Fibroblast of skin of left biceps (primary cell): ENCODE results near the gene CPO.
A peak's percentile ranks its signal among the peaks of the same experiment; 100 is the strongest.
"Not testable (repeated sequence)": the region's sequence is repeated elsewhere in the genome, so short reads cannot be mapped to it uniquely, and the experiment has no call there.

Source experiments
- DNase-seq, 2 experiments: peaks; one replicate each; pipeline ENCODE4 v3.0.0-alpha.2; 2013; ENCODE audit warnings: low read depth in 2 of 2

The CPO gene, protein sequence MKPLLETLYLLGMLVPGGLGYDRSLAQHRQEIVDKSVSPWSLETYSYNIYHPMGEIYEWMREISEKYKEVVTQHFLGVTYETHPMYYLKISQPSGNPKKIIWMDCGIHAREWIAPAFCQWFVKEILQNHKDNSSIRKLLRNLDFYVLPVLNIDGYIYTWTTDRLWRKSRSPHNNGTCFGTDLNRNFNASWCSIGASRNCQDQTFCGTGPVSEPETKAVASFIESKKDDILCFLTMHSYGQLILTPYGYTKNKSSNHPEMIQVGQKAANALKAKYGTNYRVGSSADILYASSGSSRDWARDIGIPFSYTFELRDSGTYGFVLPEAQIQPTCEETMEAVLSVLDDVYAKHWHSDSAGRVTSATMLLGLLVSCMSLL

DNA sequence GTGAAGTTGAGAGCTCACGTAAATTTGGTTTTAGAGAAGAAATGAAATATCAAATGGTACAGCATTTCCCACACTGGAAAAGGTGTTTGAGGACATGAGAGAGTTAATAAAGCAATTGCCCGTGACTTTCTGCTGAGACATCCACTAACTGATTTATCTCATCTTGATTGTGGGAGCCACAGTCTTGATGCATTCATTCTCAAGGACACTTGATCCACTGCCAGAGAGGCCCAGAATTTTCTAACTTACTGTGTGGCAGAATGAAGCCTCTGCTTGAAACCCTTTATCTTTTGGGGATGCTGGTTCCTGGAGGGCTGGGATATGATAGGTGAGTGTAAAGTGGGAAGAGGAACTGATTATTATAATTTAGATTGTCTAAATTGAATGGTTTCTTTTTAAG lies at the start of gene CPO:
CPO (plus strand) TSS at position 179 of the 400 bp plus-strand sequence; CDS start at position 261, 82 bp downstream.
- no peak for DNase-seq

DNA sequence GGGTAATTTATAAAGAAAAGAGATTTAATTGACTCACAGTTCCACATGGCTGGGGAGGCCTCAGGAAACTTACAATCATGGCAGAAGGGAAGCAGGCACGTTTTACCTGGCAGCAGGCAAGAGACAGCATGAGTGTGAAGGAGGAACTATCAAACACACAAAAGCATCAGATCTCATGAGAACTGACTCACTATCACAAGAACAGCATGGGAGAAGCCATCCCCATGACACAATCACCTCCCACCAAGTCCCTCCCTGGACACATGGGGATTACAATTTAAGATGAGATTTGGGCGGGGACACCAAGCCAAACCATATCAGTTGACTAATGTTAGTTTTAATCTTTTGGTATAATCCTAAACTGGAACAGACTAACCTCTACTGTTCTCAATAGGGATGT lies 49.1 kb upstream of the CPO start:
- no peak for DNase-seq

DNA sequence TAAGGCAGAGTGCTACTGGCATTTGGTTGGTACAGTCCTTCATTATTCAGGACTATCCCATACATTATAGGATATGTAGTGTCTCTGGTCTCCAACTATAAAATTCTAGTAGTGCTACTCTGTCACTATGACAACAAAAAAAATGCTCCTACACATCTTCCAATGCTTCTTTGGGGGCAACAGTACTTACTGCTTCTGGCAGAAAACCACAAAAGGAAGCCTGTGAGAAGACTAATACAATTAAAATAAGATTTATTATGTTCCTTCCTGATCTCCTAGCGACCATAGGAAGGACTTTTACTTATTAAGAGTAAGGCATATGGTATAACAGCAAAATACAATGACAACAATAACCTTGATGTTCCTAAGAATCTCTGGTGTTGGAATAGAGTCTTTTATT lies 48.4 kb upstream of the CPO start:
- DNase-seq, result no peak

DNA sequence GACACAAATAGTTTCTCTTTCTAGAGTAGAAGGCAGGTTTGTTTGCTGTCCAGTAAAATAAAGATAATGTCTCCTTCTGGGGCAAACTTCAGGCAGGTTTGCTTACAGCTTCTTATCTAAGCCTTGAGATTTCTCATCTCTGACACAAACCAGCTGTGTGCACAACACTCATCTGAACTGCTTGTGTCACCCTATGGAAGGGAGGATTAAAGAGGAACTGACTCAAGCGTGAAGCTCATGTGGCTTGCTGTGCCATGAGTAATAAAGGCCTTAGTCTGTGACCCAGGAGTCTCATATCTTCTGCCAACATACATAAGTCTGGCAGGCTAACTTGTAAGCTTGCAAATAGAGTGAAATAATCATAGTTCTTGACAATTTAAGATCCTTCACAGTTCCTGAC lies 24.2 kb upstream of the CPO start:
- peak; percentile 42 to 44 for DNase-seq

DNA sequence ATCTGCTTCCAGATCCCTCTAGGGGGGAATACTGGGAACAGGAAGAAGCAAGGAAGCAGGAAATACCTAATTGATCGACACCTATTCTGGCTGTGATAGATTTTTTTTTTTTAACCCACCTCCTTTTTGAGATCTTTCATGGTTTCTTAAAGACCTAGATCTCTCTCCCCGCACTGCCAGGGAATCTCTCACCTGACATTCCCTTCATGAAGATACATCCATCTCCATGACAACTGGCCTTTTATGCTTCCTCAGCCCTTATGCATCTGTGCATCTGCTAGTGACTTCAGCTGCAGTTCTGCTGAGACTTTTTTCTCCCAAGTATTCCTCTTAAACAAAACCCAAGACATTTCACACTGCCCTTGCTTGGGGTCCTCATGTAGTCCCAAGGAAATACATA lies 21.1 kb upstream of the CPO start:
- no peak for DNase-seq

DNA sequence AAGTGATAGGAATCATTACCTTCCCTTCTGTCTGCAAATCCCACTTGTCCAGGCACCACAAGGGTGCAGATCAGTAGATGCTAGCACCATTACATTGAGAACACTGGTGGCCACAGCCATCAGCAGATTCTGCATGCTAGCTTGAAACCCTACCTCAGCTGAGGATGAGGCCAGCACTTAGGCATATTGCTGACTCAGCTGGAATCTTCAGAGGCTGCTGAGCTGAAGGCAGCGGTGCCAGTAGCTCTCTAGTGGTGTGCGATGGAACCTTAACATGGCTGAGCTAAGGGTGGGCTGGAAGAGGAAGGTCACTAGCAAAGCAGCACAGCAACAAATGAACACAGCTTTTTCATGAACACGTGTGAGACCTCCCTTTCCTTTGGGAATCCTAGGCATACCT lies 19.0 kb upstream of the CPO start:
- DNase-seq, result no peak

DNA sequence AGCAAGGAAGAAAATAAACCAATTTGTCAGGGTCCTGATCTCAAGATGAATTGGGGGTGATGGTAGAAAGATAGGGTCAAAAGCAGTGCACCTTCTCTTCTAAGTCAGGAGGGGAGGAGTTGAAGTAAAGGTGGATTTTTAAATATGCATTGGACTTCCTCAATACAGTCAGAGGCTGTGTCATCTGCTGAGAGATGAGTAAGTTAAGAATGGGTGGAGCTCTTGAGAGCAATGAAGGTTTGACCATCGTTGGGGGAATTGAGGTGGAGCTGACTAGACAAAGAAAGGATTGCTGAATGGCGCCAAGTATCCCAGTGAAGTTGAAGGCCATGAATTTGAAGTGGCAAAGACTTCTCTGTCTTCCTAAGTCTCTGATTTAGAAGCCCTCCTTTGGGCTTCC lies 18.4 kb upstream of the CPO start:
- DNase-seq, result no peak

DNA sequence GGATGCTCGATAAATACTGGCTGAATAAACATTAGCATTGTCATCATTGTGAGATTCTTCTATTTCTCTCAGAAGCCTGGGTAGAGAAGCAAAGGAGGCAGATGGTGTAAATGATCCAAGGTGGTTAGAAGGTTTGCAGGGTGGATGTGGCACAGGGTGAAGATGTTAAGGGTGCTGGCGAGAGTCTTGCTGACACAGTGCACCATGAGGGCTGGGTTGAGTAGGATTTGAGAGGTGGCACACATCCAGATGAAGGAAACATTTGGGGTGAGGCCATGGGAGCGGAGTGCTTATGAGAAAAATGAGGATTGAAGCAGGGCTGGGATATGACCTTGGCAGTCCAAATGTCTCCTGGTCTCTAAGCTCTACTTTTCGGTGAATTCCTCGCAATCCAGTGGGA lies 17.8 kb upstream of the CPO start:
- DNase-seq, result no peak

DNA sequence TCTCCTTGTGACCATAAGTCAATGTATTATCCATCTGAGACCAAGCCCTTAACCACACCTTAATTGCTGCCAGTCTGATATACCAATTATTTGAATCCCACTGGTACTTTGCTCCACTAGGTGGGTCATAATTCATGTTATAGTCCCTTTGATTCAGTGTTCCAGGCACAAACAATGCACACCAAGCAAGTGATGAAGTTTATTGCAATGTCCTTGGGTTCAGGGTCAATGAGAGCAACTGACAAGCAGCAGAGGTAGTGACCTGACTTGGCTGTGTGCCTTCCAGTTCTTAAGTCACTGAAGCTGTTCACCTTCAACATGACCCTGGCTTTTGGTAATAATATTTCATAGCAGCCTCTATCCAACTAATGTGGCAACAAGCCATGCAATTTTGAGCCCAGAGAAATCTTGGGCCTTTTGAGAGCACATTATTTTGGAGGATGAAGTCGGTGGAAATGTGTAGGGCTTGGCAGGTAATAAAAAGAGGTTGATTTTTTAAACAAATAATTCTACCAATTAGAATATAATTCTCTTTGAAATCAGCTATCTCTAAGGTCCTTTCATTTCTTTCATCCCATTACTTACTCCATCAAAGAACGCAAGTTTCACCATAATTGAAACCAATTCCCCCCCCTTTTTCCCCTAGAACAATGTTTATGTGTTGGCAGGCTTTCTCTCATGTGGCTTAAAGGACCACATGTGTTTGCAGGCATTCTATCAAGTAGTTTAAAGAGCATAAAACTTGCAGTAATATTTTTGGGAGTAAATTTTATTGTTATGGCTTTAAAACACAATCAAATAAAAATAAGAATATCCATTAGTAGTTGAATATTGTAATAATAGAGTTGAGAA lies 3.1 kb upstream of the CPO start:
- DNase-seq, result no peak

DNA sequence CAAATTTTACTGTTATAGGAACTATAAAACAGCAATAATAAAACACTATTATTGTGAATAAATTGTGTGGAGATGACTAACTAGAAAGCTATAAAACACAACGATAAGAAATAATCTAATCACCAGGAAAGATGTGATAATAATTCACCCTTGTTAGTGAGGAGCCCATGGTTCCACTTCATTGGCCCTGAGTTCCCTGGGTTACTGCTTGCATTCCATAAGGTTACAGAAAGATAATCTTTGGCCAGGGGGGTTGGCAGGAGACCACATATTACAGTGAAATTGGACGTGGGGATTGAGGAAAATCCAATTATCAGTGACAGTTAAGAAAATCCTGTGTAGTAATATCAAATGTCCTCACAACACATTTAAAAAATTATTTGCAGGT lies 2.5 kb upstream of the CPO start:
- DNase-seq, result no peak

DNA sequence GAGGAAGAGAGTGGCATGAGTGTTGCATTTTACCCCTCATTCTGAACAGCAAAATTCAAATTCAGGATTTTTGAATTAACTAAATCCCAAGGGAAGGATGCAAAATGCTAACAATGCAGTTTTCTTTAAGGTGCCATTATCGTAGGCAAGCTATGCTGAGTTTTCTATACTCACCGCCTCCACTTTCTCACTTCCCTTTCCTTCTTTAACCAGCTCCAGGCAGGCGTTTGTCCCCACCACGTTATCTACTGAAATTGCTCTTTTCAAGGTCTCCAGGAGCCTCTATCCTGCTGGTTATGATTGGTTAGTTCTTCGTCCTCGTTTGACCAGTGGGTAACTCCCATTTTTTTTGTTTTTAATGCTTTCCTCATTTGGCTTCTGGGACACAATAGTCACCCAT lies 1.8 kb upstream of the CPO start:
- DNase-seq, result no peak

DNA sequence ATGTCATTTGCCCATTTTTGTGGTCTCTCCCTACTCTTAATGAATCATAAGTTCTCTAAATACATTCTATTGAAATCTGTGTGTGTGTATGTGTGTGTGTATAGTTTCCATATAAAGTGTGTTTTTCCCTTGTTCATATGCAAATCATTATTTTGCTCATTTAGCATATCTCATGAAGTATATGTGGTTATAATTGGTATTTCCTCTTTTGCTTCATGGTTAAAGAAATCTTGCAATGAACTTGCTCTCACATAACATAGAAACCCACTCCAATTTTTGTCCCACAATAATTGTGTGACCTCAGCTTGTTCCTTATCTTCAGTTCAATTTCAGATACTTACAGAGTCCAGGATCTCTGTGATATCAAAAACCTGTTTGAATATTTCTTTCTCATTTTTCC lies 1.2 kb downstream of the CPO start:
- no peak for DNase-seq

DNA sequence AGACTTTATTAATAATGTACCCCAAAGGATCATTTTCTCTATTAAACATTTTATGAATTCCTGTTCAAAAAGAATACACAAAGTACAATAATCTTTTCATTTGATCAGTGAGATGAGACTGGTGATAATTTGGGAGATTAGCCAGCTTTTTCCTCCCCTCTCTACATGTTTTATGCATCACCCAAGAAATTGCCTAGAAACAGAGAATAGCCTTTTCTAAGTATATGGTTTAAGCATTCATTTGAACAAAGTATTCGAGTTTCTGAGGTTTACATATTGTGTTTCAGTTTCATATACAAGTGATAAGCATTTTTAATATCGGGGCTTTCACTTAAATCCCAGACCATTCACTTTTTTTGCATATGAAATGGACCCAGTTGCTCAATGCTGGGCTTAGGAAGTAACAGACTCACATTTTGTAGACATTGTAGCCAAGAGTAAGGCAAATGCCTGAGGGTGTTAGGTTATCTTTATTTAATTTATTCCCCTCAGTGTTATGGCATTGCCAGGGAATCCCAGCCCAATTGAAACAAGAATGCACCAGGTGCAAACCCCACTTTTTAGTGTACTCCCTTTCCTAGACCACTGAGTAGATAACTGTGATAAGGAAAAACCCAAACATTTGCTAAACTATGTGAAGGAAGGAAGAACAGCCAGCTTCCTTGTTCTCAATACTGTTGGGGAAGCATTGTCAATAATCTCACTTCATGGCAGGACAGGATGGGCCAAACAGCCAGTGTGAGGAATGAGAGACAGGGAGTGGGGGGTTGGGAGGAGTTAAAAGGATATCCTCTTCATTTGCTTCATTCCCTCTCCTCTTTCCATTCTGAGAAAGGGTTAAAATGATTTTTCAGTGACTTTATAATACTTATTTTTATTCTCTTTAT lies 3.5 kb downstream of the CPO start:
- DNase-seq, result no peak

DNA sequence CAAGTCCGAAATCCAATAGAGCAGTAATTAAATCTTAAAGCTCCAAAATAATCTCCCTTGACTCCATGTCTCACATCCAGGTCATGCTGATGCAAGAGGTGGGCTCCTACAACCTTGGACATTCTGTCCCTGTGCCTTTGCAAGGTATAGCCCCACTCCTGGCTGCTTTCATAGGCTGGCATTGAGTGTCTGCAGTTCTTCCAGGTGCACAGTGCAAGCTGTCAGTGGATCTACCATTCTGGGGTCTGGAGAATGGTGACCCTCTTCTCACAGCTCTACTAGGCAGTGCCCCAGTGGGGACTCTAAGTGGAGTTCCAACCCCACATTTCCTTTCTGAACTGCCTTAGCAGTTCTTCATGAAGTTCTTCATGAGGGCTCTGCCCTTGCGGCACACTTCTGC lies 14.1 kb downstream of the CPO start:
- not testable (repeated sequence) for DNase-seq

DNA sequence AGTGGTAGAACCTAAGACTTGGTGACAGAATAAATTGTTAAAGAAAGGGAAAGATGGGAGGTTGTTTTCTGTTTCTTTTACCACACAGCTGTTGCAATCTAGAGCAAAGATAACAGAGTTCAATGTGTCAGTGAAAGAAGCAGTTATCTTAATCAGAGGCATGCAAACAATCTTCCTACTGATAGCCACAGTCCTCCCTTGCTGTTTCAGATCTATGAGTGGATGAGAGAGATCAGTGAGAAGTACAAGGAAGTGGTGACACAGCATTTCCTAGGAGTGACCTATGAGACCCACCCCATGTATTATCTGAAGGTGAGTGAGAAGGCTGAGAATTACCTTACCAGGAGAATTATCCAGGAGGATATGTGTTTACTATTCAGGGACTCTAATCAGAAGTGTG lies 15.9 kb downstream of the CPO start:
- DNase-seq, result no peak

DNA sequence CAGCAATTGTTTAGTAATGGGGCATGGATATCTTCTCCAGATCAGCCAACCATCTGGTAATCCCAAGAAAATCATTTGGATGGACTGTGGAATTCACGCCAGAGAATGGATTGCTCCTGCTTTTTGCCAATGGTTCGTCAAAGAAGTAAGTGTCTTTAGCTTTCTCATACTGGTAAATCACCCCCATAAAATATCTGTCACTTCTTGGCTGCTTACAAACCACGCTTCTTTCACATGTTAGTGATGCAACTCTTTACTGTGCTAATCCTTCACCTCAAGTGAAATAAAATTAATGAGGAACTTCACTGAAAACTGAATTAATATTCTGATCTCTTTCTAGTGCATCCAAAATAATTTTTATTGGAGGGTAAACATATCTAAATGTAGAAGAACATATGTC lies 18.9 kb downstream of the CPO start:
- no peak for DNase-seq

DNA sequence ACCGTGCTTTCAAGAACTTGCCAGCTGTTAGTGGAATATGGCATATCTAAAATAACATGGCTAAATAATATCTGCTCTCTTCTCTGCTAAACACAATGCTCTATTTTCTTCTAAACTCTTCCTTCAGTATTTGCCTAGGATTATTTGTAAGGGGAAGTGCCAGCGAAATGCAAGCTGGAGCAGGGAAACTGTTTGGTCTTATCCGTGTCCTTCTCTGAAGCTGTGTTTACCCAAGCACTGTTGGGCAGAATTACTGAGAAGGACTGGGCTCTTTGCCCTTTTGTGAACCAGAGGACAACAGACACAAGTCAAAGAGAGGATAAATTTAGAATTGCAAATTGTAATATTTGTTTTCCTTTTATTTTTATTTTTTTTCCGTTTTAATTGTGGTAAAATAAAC lies 23.6 kb downstream of the CPO start:
- no peak for DNase-seq

DNA sequence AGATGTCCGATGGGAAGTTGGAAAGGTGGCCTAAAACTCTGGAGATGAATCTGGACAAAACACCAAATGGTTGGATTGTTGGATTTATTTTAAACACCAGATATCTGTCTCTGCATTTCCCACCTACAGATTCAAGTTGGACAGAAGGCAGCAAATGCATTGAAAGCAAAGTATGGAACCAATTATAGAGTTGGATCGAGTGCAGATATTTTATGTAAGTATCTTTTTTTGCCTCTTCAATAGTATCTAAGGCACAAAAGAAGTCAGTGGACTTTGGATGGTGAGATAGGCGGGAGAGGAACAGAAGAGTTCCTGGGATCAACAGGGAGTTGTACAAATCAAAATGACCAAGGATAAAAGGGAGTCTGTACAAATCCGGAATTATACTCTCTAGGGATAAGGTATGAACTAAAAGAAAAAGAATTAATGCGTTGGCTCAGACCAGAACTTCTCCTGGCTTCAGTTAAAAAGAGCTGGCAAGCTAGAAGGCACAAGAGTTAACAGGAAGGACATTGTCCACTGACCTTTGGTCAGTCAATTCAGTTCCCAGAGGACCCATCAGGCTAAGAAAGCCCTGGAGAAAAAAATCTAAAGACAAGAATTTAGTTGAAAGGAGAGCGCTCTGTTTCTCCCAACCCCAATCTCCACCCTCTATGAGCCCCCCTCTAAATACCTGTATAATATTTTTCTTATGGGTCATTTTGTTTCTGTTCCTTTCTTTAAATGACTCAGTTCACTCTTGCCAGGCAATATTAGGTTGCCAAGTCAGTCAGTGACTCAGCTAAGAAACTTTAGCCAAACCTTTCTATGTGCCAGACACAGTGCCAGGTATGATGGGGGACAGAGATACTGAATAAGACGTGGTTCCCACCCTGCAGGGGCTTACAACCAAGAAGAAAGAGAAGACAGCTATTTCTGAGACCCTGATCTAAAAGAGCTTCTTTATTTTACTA lies 29.1 kb downstream of the CPO start:
- no peak for DNase-seq

DNA sequence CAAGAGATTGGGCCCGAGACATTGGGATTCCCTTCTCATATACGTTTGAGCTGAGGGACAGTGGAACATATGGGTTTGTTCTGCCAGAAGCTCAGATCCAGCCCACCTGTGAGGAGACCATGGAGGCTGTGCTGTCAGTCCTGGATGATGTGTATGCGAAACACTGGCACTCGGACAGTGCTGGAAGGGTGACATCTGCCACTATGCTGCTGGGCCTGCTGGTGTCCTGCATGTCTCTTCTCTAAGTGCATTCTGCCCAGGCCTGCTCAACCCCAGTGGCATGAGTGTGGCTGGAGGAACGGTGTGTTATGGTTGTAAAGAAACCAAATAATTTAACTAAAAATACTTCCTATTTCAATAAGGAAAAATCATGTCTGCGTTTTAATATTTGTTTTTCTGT lies 29.9 kb downstream of the CPO start:
- DNase-seq, result no peak

DNA sequence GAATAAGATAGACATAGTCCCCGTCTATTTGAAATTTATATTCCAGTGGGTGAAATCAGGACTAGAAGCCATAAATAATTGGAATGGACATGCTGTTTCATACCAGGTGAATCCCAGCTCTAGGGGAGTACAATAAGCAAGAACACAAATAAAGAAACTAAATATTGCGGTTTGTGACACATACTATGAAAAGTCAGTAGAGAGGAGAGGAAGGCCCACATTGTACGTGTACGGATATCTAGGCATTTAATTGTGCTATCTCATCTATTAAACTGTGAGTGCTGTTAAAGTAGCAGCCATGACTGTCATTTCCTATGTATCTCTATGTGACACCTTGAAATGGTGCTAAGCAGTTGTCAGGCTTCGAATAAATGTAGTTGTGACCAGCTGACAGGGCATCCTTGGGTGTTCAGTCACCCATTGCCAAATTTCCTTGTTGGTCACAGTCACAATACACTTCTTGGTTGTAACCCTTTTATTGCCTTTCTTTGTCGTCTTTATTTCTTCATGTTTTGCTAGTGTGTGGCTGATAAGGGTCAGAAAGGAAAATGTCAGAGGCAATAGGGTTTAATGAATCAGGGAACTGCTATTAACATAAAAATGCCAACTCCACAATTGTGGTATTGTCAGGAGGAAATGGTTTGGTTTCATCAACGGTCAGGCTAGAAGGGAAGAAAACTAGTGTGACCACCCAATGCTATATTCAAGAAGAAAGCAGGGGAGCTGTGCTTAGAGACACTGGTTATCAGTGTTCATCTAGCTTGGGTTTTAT lies 31.5 kb downstream of the CPO start:
- DNase-seq, result no peak
